Measurements from ENCODE around the gene APOC4.

DNA sequence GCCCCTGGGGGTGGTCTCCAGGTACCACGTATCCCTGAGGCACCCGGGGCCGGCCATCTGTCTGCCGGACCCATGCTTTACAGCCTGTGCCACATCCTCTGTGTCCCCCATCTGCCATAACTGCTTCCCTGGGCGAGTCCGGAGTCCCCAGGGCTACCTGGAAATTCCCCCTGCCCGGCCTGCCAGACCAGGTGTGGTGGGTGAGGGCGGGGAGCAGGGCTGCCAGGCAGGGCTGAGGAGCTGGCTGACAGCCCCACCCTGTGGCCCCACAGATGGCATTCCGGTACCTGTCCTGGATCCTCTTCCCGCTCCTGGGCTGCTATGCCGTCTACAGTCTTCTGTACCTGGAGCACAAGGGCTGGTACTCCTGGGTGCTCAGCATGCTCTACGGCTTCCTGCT lies 48.9 kb downstream of the APOC4 start:
- TF ChIP-seq GATA2 (IDR thresholded peaks at IDR 0.05; ENCODE audit: low read depth, low read length) (no peak), GATA3 (IDR thresholded peaks at IDR 0.05; ENCODE audit: low read depth, low read length) (no peak)

Data from SH-SY5Y (cell line).